A673 (cell line): ENCODE measurements around the gene DAB2IP.

Experiments
- CTCF ChIP-seq: fragments of 300-800, 200-600 bp; sonication (generic); conservative IDR thresholded peaks from 2 replicates; pipeline ENCODE4 v1.5.1; 2017; ENCODE audit warnings: low read depth, mild to moderate bottlenecking, antibody characterized with exemption, low read length, moderate library complexity, mixed read lengths
- EZH2 ChIP-seq: fragments of 200-600 bp; sonication (generic); IDR thresholded peaks from 2 replicates; pipeline ENCODE4 v1.6.1; 2017; ENCODE audit warnings: borderline replicate concordance, low read depth, mild to moderate bottlenecking, mixed read lengths, antibody characterized with exemption, low read length; ENCODE audit not compliant: poor library complexity, severe bottlenecking

- TF ChIP-seq CTCF (no peak), EZH2 (no peak)
These were observed 56.3 kb downstream of the DAB2IP start for GRCh38 chr9:121707477-121708424.
